ENCODE data around the gene ELFN2. TPM values are rescaled to one million over a fixed set of nuclear protein-coding genes. Genes with fewer than 3 reads are reported as not detected.

The ELFN2 gene
- total and polyA plus RNA-seq, 4 donors: 0.62 to 6.8 (median 1.6) TPM

GRCh38 chr22:37384691-37385090 lies 42.6 kb downstream of the ELFN2 start:
- Histone ChIP-seq H3K9ac (ENCODE audit: insufficient read depth in 1 of 2, low read length in 2 of 2) (no peak overlapping the region), H3K36me3 (ENCODE audit: control insufficient read depth in 4 of 4, insufficient read depth in 4 of 4, low read length in 4 of 4) (no peaks in the 10 kb centered on the region), H3K9me3 (ENCODE audit: control insufficient read depth in 4 of 4, insufficient read depth in 3 of 4, low read length in 3 of 4) (no peaks in the 10 kb centered on the region), H3K4me1 (ENCODE audit: control insufficient read depth in 5 of 5, insufficient read depth in 5 of 5, low read length in 5 of 5) (peaks cover 0 to 4% (median 0%) of the 10 kb centered on the region in 5 donors), H3K27ac (ENCODE audit: low read depth in 1 of 2, low read length in 1 of 2) (no peak overlapping the region), H3K4me3 (no peak overlapping the region), H3K27me3 (ENCODE audit: control insufficient read depth in 3 of 3, insufficient read depth in 3 of 3, low read length in 2 of 3) (peaks cover 0 to 5% (median 0%) of the 10 kb centered on the region in 3 donors)
- WGBS, 2 donors: 90 to 95% methylated on average over 12 of the region's 12 CpGs
- no peak for TF ChIP-seq CTCF (IDR thresholded peaks at IDR 0.05; ENCODE audit: control extremely low read depth, extremely low read depth)
- DNase-seq (no peak), ATAC-seq (ENCODE audit: insufficient read depth, low FRiP score) (no peak)

- no peak for TF ChIP-seq CTCF (IDR thresholded peaks at IDR 0.05; ENCODE audit: control extremely low read depth, extremely low read depth)
- 87 to 93% methylated on average over 9 of the region's 9 CpGs for WGBS, 2 donors
- ATAC-seq (ENCODE audit: insufficient read depth, low FRiP score) (no peak), DNase-seq (no peak)
- Histone ChIP-seq H3K4me1 (ENCODE audit: control insufficient read depth in 5 of 5, insufficient read depth in 5 of 5, low read length in 5 of 5) (peaks cover 0 to 4% (median 0%) of the 10 kb centered on the region in 5 donors), H3K9me3 (ENCODE audit: control insufficient read depth in 4 of 4, insufficient read depth in 3 of 4, low read length in 3 of 4) (no peaks in the 10 kb centered on the region), H3K36me3 (ENCODE audit: control insufficient read depth in 4 of 4, insufficient read depth in 4 of 4, low read length in 4 of 4) (no peaks in the 10 kb centered on the region), H3K9ac (ENCODE audit: insufficient read depth in 1 of 2, low read length in 2 of 2) (no peak overlapping the region), H3K27me3 (ENCODE audit: control insufficient read depth in 3 of 3, insufficient read depth in 3 of 3, low read length in 2 of 3) (peaks cover 0 to 5% (median 0%) of the 10 kb centered on the region in 3 donors), H3K4me3 (no peak overlapping the region), H3K27ac (ENCODE audit: low read depth in 1 of 2, low read length in 1 of 2) (no peak overlapping the region)
Observed at GRCh38 chr22:37383341-37383740, 43.9 kb downstream of the ELFN2 start.

- ATAC-seq (ENCODE audit: insufficient read depth, low FRiP score) (no peak), DNase-seq (no peak)
- no peak overlapping the region for H3K9ac ChIP-seq (ENCODE audit: insufficient read depth in 1 of 2, low read length in 2 of 2)
- no peak overlapping the region for H3K4me3 ChIP-seq
- 57 to 76% methylated on average over 9 of the region's 9 CpGs for WGBS, 2 donors
- no peak overlapping the region for H3K27ac ChIP-seq (ENCODE audit: low read depth in 1 of 2, low read length in 1 of 2)
- H3K9me3 ChIP-seq (ENCODE audit: control insufficient read depth in 4 of 4, insufficient read depth in 3 of 4, low read length in 3 of 4): no peaks in the 10 kb centered on the region
- peaks cover 0 to 8% (median 4%) of the 10 kb centered on the region in 3 donors for H3K27me3 ChIP-seq (ENCODE audit: control insufficient read depth in 3 of 3, insufficient read depth in 3 of 3, low read length in 2 of 3)
- H3K4me1 ChIP-seq (ENCODE audit: control insufficient read depth in 5 of 5, insufficient read depth in 5 of 5, low read length in 5 of 5): peaks cover 0 to 3% (median 0%) of the 10 kb centered on the region in 5 donors
- H3K36me3 ChIP-seq (ENCODE audit: control insufficient read depth in 4 of 4, insufficient read depth in 4 of 4, low read length in 4 of 4): no peaks in the 10 kb centered on the region
- no peak for TF ChIP-seq CTCF (IDR thresholded peaks at IDR 0.05; ENCODE audit: control extremely low read depth, extremely low read depth)
Observed at GRCh38 chr22:37381489-37381888, 45.8 kb downstream of the ELFN2 start.

GRCh38 chr22:37379722-37380121 lies 47.6 kb downstream of the ELFN2 start:
- peaks cover 0 to 8% (median 4%) of the 10 kb centered on the region in 3 donors for H3K27me3 ChIP-seq (ENCODE audit: control insufficient read depth in 3 of 3, insufficient read depth in 3 of 3, low read length in 2 of 3)
- WGBS, 2 donors: 57 to 73% methylated on average over 10 of the region's 10 CpGs

More at GRCh38 chr22:37379722-37380121, 47.6 kb downstream of the ELFN2 start:
- no peak for TF ChIP-seq CTCF (IDR thresholded peaks at IDR 0.05; ENCODE audit: control extremely low read depth, extremely low read depth)
- ATAC-seq (ENCODE audit: insufficient read depth, low FRiP score): no peak
- H3K27ac ChIP-seq (ENCODE audit: low read depth in 1 of 2, low read length in 1 of 2): no peak overlapping the region
- H3K4me3 ChIP-seq: no peak overlapping the region
- peaks cover 0 to 8% (median 0%) of the 10 kb centered on the region in 5 donors for H3K4me1 ChIP-seq (ENCODE audit: control insufficient read depth in 5 of 5, insufficient read depth in 5 of 5, low read length in 5 of 5)
- no peaks in the 10 kb centered on the region for H3K36me3 ChIP-seq (ENCODE audit: control insufficient read depth in 4 of 4, insufficient read depth in 4 of 4, low read length in 4 of 4)
- no peak overlapping the region for H3K9ac ChIP-seq (ENCODE audit: insufficient read depth in 1 of 2, low read length in 2 of 2)
- peaks cover 0 to 3% (median 0%) of the 10 kb centered on the region in 4 donors for H3K9me3 ChIP-seq (ENCODE audit: control insufficient read depth in 4 of 4, insufficient read depth in 3 of 4, low read length in 3 of 4)
- DNase-seq: no peak
